ENCODE data around the gene GRID1.

- TF ChIP-seq GABPA (IDR thresholded peaks at IDR 0.05; ENCODE audit: low read depth), result no peak
- no peak for TF ChIP-seq ZNF622 (IDR thresholded peaks at IDR 0.05)
- TF ChIP-seq STAT1 (conservative IDR thresholded peaks at IDR 0.05), result no peak
These were observed 730.9 kb downstream of the GRID1 start for GRCh38 chr10:85635650-85636049.
